Right lobe of liver (tissue), 6 donors: ENCODE results near the gene TPRN. TPM values are rescaled to one million over a fixed set of nuclear protein-coding genes. Genes with fewer than 3 reads are reported as not detected.

ENCODE experiments used
- ATAC-seq, 4 donors: fragments of 200-7000 bp; cut with Tn5 transposase; one replicate each; pipeline ENCODE4 v1.9.1; 2020; ENCODE audit warnings: mild to moderate bottlenecking in 4 of 4, moderate library complexity in 4 of 4
- DNase-seq, 3 donors: peaks; one replicate each; pipeline ENCODE4 v3.0.0-alpha.2; 2020
- H3K27ac ChIP-seq, 3 donors: fragments of 200-600 bp; one replicate each; pipeline ENCODE4 v1.8.0; 2022
- H3K27me3 ChIP-seq, 2 donors: fragments of 200-600 bp; one replicate each; pipeline ENCODE4 v1.8.0; 2022
- H3K36me3 ChIP-seq, 4 donors: fragments of 200-600 bp; sonication (generic) in 1 of 4; one replicate each; pipeline versions ENCODE4 v1.5.1 to v1.8.0; 2017 to 2022; ENCODE audit warnings: control low read depth in 1 of 4
- H3K4me1 ChIP-seq, 4 donors: fragments of 200-600 bp; sonication (generic) in 1 of 4; one replicate each; pipeline versions ENCODE4 v1.5.1 to v1.8.0; 2017 to 2022; ENCODE audit warnings: control low read depth in 1 of 4
- H3K4me3 ChIP-seq, 3 donors: fragments of 200-600 bp; one replicate each; pipeline ENCODE4 v1.8.0; 2022
- H3K9me3 ChIP-seq, 4 donors: fragments of 200-600 bp; sonication (generic) in 1 of 4; one replicate each; pipeline versions ENCODE4 v1.5.1 to v1.8.0; 2017 to 2022; ENCODE audit warnings: control low read depth in 1 of 4
- CTCF ChIP-seq, 4 donors: fragments of 200-600 bp in 3 of 4; fragments of 450-650 bp in 1 of 4; IDR thresholded peaks; one replicate each; pipeline versions ENCODE4 v1.5.1 to v1.8.0; 2016 to 2022; ENCODE audit warnings: antibody characterized with exemption in 4 of 4, mild to moderate bottlenecking in 2 of 4
- POLR2A ChIP-seq: fragments of 450-650 bp; IDR thresholded peaks from one replicate; pipeline ENCODE4 v1.6.1; 2017; ENCODE audit warnings: antibody characterized with exemption, mild to moderate bottlenecking
- WGBS: methylation state at CpG from one replicate; pipeline ENCODE4 v1.1.6; 2018; ENCODE audit warnings: low coverage, low lambda C conversion rate; ENCODE audit not compliant: insufficient coverage; ENCODE audit errors: missing lambda C conversion rate; 5-methylcytosine and 5-hydroxymethylcytosine counted together
- intact Hi-C, 2 donors: fragments of 100-400 bp; cut with DNase I; formaldehyde crosslinking; loops; one replicate each; pipeline versions ENCODE4 v1.11.2 to v1.14.1; 2022
- total RNA-seq, 6 experiments: library from RNA; depleted of rRNA in 2 of 6; stranded (reverse); fragments of >200 nt in 2 of 6; fragmentation: NEBNext Ultra II Directional in 3 of 6; extraction: Animal tissue kit (Norgen Biotek cat#: 25700) in 3 of 6; gene quantifications; one replicate each; pipeline versions ENCODE4 v1.1.0 to v1.2.4, GENCODE V29; 2016 to 2023
- donor health status: DM: no; HTN: yes; CAD: no.
- donor health status: DM: no; HTN: no; CAD: no.
- donor health status: DM: no; HTN: no; CAD: no.
- donor health status: DM: no; HTN: yes; CAD: no.
- donor health status: DM: no; HTN: yes; CAD: no.

The TPRN gene
- total RNA-seq, 6 experiments from 2014 or later: 12.1 to 28.9 (median 18.1) TPM

DNA sequence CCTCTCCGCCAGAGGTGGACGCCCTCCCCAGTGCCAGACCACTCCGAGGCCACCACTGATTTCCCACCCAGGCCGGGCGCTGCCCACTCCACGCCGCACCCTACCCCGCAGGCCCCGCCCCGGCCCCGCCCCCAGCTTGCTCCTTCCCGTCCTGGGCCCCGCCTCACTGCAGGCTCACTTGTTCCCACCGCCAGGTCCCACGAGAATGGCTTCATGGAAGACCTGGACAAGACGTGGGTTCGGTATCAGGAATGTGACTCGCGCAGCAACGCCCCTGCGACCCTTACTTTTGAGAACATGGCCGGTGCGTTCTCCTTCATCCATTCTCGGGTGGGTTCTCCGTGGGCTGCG, 37.2 kb downstream of the TPRN start:
- WGBS: 12% methylated on average over 3 of the region's 26 CpGs
- TF ChIP-seq CTCF (IDR thresholded peaks at IDR 0.05): no peak
- TF ChIP-seq POLR2A: no peak
- ATAC-seq: peak in 1 of 4 donors; percentile 4
- intact Hi-C loops: loop anchor here in 1 of 2 donors (10.0 kb wide), 1 partner anchor 611 kb away; no protein-coding TSS in a partner anchor
- H3K4me3 ChIP-seq: peak overlapping the region in 1 of 3 donors; percentile 19
- DNase-seq: no peak
- peaks cover 0 to 14% (median 0%) of the 10 kb centered on the region in 4 donors for H3K4me1 ChIP-seq
- no peak overlapping the region for H3K27ac ChIP-seq
- H3K36me3 ChIP-seq: no peaks in the 10 kb centered on the region
- H3K27me3 ChIP-seq: peaks cover 6 to 53% of the 10 kb centered on the region in 2 donors
- no peaks in the 10 kb centered on the region for H3K9me3 ChIP-seq

DNA sequence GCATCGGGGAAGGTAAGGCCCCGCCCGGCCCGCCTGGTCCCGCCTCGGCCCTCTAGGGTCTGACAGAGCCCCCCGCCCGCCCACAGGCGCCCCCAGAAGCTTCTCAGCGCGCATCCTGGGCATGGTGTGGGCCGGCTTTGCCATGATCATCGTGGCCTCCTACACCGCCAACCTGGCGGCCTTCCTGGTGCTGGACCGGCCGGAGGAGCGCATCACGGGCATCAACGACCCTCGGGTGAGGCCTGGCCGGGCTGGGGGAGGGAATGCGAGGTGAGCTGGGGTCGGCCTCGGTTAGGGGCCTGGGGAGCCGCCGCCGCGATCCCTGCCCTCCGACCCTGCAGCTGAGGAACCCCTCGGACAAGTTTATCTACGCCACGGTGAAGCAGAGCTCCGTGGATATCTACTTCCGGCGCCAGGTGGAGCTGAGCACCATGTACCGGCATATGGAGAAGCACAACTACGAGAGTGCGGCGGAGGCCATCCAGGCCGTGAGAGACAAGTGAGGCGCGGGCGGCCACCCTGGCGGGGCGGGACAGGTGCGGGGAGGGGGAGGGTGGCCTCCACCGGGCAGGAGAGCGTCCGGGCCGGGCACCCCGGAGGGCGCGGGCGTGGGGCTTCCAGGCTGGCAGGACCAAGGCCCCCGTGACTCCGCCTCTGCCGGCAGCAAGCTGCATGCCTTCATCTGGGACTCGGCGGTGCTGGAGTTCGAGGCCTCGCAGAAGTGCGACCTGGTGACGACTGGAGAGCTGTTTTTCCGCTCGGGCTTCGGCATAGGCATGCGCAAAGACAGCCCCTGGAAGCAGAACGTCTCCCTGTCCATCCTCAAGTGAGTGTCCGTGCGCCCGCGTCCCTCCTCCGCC, 37.8 kb downstream of the TPRN start:
- Histone ChIP-seq H3K4me3 (peak overlapping the region in 1 of 3 donors; percentile 19), H3K27me3 (peaks cover 6 to 48% of the 10 kb centered on the region in 2 donors)
- WGBS: 0% methylated on average over 4 of the region's 74 CpGs

DNA sequence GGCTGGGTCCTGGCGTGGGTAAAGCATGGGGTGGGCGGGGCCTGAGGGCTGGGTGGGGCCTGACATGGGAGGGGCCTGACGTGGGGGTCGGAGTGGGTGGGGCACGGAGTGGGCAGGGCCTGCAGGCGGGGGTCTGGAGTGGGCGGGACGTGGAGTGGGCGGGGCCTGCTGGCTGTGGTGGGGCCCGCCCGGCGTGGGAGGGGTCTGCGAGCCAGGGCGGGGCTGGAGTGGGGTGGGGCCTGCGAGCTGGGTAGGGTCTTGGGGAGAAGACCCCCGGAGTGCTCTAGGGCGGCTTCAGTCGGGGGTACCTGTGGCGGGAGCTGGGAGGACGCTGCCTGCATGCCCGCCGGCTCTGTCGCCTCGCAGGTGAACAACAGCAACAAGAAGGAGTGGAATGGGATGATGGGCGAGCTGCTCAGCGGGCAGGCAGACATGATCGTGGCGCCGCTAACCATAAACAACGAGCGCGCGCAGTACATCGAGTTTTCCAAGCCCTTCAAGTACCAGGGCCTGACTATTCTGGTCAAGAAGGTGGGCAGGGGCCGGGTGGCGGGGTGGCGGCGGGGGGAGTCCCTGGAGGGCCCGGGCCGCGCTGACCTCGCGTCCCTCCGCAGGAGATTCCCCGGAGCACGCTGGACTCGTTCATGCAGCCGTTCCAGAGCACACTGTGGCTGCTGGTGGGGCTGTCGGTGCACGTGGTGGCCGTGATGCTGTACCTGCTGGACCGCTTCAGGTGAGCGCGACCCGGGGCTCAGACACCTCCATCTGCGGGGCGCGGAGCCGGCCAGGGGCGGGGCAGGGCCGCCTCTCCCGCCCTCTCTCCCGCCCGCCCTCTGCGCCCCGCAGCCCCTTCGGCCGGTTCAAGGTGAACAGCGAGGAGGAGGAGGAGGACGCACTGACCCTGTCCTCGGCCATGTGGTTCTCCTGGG, 38.7 kb downstream of the TPRN start:
- Histone ChIP-seq H3K9me3 (no peaks in the 10 kb centered on the region), H3K36me3 (no peaks in the 10 kb centered on the region), H3K4me3 (no peak overlapping the region), H3K27me3 (peaks cover 6 to 42% of the 10 kb centered on the region in 2 donors), H3K27ac (no peak overlapping the region), H3K4me1 (peaks cover 0 to 6% (median 0%) of the 10 kb centered on the region in 4 donors)
- 13% methylated on average over 12 of the region's 71 CpGs for WGBS
- DNase-seq (no peak), ATAC-seq (no peak)
- no peak for TF ChIP-seq POLR2A
- TF ChIP-seq CTCF (IDR thresholded peaks at IDR 0.05): no peak
- intact Hi-C loops: loop anchor here in 1 of 2 donors (10.0 kb wide), 1 partner anchor 613 kb away; no protein-coding TSS in a partner anchor

More for the DNA sequence above, 37.8 kb downstream of the TPRN start:
- H3K27ac ChIP-seq: no peak overlapping the region
- ATAC-seq (peak; percentile 53 to 79 (median 74)), DNase-seq (peak in 1 of 3 donors; percentile 68)
- intact Hi-C loops: loop anchor here in 1 of 2 donors (10.0 kb wide), 1 partner anchor 612 kb away; no protein-coding TSS in a partner anchor
- peak in 3 of 4 donors; percentile 24 to 39 (median 35) for TF ChIP-seq CTCF (IDR thresholded peaks at IDR 0.05)
- TF ChIP-seq POLR2A: no peak
- peaks cover 0 to 8% (median 0%) of the 10 kb centered on the region in 4 donors for H3K4me1 ChIP-seq
- H3K9me3 ChIP-seq: no peaks in the 10 kb centered on the region
- H3K36me3 ChIP-seq: no peaks in the 10 kb centered on the region

GRCh38 chr9:137160716-137161557, 39.6 kb downstream of the TPRN start:
- Histone ChIP-seq H3K9me3 (no peaks in the 10 kb centered on the region), H3K27ac (no peak overlapping the region), H3K27me3 (peaks cover 6 to 41% of the 10 kb centered on the region in 2 donors), H3K4me1 (peaks cover 0 to 6% (median 0%) of the 10 kb centered on the region in 4 donors), H3K36me3 (no peaks in the 10 kb centered on the region), H3K4me3 (no peak overlapping the region)
- intact Hi-C loops: loop anchor here in 1 of 2 donors (10.0 kb wide), 1 partner anchor 614 kb away; no protein-coding TSS in a partner anchor
- TF ChIP-seq POLR2A: no peak
- no peak for TF ChIP-seq CTCF (IDR thresholded peaks at IDR 0.05)
- ATAC-seq (no peak), DNase-seq (no peak)
- WGBS: 23% methylated on average over 13 of the region's 56 CpGs
